RWPE1 (cell line): ENCODE measurements around the gene CDYL2.
"Not testable (repeated sequence)": the region's sequence is repeated elsewhere in the genome, so short reads cannot be mapped to it uniquely, and the experiment has no call there.

Source experiments
- CTCF ChIA-PET: fragments of 350-600 bp; sonication (Branson Sonifier 250); formaldehyde crosslinking; extraction: SDS; loops from one replicate; lab custom pipeline; 2021; lab: Yijun Ruan, JAX
- POLR2A ChIA-PET: fragments of 400-600 bp; formaldehyde crosslinking; extraction: SDS; loops from one replicate; lab custom pipeline; 2020; ENCODE audit warnings: antibody characterized with exemption; ENCODE audit not compliant: low non-redundant PET; lab: Yijun Ruan, JAX
- DNase-seq: peaks from one replicate; pipeline ENCODE4 v3.0.0; 2012; ENCODE audit warnings: low spot score
- H3K27ac ChIP-seq: fragments of 450-650 bp; 2 replicates; pipeline ENCODE4 v1.5.1; 2017
- CTCF ChIP-seq: fragments of 450-650 bp; conservative IDR thresholded peaks from 2 replicates; pipeline ENCODE4 v1.5.1; 2017; ENCODE audit warnings: low read depth, mild to moderate bottlenecking

CDYL2 gene

GRCh38 chr16:80738521-80738920, 65.9 kb downstream of the CDYL2 start:
- TF ChIP-seq CTCF, result no peak
- no peak for DNase-seq
- POLR2A ChIA-PET, result no interaction called here
- no peak overlapping the region for H3K27ac ChIP-seq
- CTCF ChIA-PET, result no interaction called here

GRCh38 chr16:80735846-80736245, 68.6 kb downstream of the CDYL2 start:
- CTCF ChIA-PET, result no interaction called here

GRCh38 chr16:80733407-80733806, 71.0 kb downstream of the CDYL2 start:
- ChIA-PET POLR2A (no interaction called here), CTCF (no interaction called here)
- no peak for TF ChIP-seq CTCF
- DNase-seq, result no peak
- no peak overlapping the region for H3K27ac ChIP-seq

More at GRCh38 chr16:80735846-80736245, 68.6 kb downstream of the CDYL2 start:
- no peak for TF ChIP-seq CTCF
- POLR2A ChIA-PET, result no interaction called here
- DNase-seq, result no peak
- H3K27ac ChIP-seq, result no peak overlapping the region

GRCh38 chr16:80731915-80732314, 72.5 kb downstream of the CDYL2 start:
- TF ChIP-seq CTCF, result no peak
- POLR2A ChIA-PET, result no interaction called here
- no peak for DNase-seq
- H3K27ac ChIP-seq, result no peak overlapping the region
- CTCF ChIA-PET, result no interaction called here

- CTCF ChIA-PET, DNase-seq, POLR2A ChIA-PET, H3K27ac ChIP-seq: not testable (repeated sequence)
These were observed 77.2 kb downstream of the CDYL2 start for GRCh38 chr16:80727066-80727763.

- CTCF ChIA-PET, result no interaction called here
- TF ChIP-seq CTCF, result no peak
- H3K27ac ChIP-seq, result no peak overlapping the region
- DNase-seq, result no peak
- POLR2A ChIA-PET, result no interaction called here
These were observed 78.7 kb downstream of the CDYL2 start for GRCh38 chr16:80725566-80726162.

- ChIA-PET CTCF (no interaction called here), POLR2A (no interaction called here)
- no peak for TF ChIP-seq CTCF
- DNase-seq, result no peak
- no peak overlapping the region for H3K27ac ChIP-seq
These were observed 80.4 kb downstream of the CDYL2 start for GRCh38 chr16:80723981-80724380.
